Measurements from ENCODE around the gene KAT6B.

Gene KAT6B

DNA sequence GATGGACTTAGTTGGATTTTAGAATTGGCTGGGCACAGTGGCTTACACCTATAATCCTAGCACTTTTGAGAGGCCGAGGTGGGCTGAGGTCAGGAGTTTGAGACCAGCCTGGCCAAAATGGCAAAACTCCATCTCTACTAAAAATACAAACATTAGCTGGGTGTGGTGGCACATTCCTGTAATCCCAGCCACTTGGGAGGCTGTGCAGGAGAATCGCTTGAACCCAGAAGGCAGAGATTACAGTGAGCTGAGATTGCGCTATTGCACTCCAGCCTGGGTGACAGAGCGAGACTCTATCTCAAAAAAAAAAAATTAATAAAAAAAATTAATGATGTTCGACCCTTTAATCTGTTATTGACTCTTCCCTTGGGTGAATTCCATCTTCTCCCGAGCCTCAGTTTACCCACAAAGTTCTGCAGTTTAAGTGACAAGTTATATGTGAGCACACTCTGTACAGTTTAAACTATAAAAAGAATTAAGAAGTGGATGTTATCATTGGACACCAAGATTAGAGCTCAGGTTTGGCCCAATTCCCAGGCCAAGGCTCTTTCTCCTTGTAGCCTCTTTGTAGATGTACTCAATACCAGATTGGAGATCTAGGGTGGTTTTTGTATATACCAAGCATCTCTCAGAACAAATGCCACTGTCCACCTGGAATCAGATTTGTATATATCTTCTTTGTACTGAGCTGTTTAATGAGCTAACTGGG is 15.0 kb downstream of the KAT6B start:
- TF ChIP-seq FOXP2 (optimal IDR thresholded peaks at IDR 0.05; ENCODE audit: borderline replicate concordance, extremely low read depth, extremely low read length, insufficient read depth) (no peak), SIN3A (IDR thresholded peaks at IDR 0.05; ENCODE audit: borderline replicate concordance, insufficient read depth, low read length) (no peak)
- TF ChIP-seq, protein P1, sequence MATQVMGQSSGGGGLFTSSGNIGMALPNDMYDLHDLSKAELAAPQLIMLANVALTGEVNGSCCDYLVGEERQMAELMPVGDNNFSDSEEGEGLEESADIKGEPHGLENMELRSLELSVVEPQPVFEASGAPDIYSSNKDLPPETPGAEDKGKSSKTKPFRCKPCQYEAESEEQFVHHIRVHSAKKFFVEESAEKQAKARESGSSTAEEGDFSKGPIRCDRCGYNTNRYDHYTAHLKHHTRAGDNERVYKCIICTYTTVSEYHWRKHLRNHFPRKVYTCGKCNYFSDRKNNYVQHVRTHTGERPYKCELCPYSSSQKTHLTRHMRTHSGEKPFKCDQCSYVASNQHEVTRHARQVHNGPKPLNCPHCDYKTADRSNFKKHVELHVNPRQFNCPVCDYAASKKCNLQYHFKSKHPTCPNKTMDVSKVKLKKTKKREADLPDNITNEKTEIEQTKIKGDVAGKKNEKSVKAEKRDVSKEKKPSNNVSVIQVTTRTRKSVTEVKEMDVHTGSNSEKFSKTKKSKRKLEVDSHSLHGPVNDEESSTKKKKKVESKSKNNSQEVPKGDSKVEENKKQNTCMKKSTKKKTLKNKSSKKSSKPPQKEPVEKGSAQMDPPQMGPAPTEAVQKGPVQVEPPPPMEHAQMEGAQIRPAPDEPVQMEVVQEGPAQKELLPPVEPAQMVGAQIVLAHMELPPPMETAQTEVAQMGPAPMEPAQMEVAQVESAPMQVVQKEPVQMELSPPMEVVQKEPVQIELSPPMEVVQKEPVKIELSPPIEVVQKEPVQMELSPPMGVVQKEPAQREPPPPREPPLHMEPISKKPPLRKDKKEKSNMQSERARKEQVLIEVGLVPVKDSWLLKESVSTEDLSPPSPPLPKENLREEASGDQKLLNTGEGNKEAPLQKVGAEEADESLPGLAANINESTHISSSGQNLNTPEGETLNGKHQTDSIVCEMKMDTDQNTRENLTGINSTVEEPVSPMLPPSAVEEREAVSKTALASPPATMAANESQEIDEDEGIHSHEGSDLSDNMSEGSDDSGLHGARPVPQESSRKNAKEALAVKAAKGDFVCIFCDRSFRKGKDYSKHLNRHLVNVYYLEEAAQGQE (IDR thresholded peaks at IDR 0.05; ENCODE audit: insufficient read depth in 1 of 2, low read depth in 2 of 2, low read length in 2 of 2), result no peak

DNA sequence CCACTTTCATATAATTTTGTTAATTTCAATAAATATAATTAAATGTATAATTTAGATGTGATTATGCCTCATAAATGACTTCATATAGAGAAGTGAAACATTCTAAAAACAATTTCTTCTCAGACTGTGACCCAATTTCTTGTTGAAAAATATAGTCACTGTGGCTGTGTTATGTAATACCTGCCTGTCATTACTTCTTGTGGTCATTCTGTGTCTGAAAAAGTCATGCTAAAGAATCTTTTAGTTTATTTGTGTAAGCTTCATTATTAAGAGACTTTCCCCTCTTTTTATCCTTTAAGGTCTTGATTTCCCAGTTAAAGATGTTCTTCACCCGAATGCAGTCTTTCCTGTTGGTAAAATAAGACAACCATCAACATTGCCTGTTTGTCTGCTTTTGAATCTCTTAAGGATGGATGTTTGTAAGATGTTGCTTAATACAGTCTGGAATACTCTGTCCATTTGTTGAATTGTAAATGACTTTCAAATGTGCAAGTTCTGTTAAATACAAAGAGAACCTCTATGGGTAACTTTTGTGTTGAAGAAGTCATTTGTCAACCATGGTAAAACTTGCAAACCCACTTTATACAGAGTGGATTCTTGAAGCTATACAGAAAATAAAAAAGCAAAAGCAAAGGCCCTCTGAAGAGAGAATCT is 16.0 kb downstream of the KAT6B start:
- TF ChIP-seq, protein P1 (IDR thresholded peaks at IDR 0.05; ENCODE audit: insufficient read depth in 1 of 2, low read depth in 2 of 2, low read length in 2 of 2), result no peak
- TF ChIP-seq SIN3A (IDR thresholded peaks at IDR 0.05; ENCODE audit: borderline replicate concordance, insufficient read depth, low read length) (no peak), FOXP2 (optimal IDR thresholded peaks at IDR 0.05; ENCODE audit: borderline replicate concordance, extremely low read depth, extremely low read length, insufficient read depth) (no peak), TAF1 (IDR thresholded peaks at IDR 0.05; ENCODE audit: borderline replicate concordance, insufficient read depth, low read length) (no peak), POLR2AphosphoS5 (IDR thresholded peaks at IDR 0.05; ENCODE audit: low read depth, low read length) (no peak)

DNA sequence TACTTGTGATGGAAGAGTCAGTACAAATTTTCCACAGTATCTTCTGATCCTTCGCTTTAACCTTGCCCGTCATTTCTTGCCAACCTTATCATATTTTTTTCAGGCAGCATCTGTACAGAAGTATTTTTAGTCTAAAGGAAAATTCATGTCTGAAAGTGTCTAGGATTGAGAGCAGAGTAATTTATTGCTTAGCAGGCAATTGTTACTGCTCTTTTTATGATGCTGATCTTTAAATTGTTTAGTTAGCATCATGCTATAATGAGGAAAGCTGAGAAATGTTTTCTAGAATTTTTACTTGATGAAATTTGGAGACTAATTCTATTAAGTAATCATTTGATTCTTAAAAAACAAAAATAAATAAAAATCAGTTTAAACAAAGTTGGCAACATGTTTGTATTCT is 20.6 kb downstream of the KAT6B start:
- TF ChIP-seq FOXP2 (optimal IDR thresholded peaks at IDR 0.05; ENCODE audit: borderline replicate concordance, extremely low read depth, extremely low read length, insufficient read depth), result no peak

DNA sequence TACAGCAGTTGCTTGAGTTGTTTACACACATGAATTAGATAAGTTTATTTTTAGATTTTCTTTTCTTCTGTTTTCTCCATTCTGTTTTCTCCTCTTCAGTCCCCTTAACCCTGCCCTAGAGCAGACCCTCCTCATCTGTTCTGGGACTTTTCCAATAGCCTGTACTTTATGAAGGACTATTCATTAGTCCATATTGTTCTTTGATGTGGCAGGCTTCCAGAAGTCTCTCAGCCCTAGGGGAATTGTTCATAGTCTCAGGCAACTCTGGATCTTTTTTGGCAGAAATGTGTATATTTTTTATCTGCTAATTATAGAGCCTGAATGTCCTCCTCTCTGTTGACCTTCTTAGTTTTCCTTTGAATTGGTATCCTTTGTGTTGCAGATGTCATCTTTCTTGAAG is 25.4 kb downstream of the KAT6B start:
- TF ChIP-seq, protein P1 (IDR thresholded peaks at IDR 0.05; ENCODE audit: insufficient read depth in 1 of 2, low read depth in 2 of 2, low read length in 2 of 2), result no peak
- TF ChIP-seq FOXP2 (optimal IDR thresholded peaks at IDR 0.05; ENCODE audit: borderline replicate concordance, extremely low read depth, extremely low read length, insufficient read depth), result no peak
- TF ChIP-seq SIN3A (IDR thresholded peaks at IDR 0.05; ENCODE audit: borderline replicate concordance, insufficient read depth, low read length), result no peak
- TF ChIP-seq TAF1 (IDR thresholded peaks at IDR 0.05; ENCODE audit: borderline replicate concordance, insufficient read depth, low read length), result no peak
- TF ChIP-seq POLR2AphosphoS5 (IDR thresholded peaks at IDR 0.05; ENCODE audit: low read depth, low read length), result no peak

DNA sequence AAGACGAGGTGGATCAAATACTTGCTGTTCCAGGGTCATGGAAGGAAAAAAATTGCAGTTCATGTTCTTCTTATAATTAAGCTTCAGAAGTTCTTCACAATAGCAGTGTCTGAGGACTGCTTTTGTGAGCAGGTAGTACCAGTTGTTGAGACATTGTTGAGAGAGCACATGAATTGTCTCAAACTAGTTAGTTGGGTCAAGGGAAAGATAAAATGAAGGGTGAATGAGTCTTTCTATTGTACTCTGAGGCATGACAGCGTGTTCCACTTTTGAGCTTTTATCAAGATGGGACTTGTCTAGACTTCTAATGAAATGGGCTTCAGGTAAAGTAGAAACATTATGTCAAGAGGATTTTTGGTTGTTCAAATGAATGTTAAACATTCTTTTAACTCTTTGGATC is 26.0 kb downstream of the KAT6B start:
- TF ChIP-seq, protein P1 (IDR thresholded peaks at IDR 0.05; ENCODE audit: insufficient read depth in 1 of 2, low read depth in 2 of 2, low read length in 2 of 2), result no peak
- TF ChIP-seq POLR2AphosphoS5 (IDR thresholded peaks at IDR 0.05; ENCODE audit: low read depth, low read length), result no peak
- TF ChIP-seq TAF1 (IDR thresholded peaks at IDR 0.05; ENCODE audit: borderline replicate concordance, insufficient read depth, low read length), result no peak
- no peak for TF ChIP-seq SIN3A (IDR thresholded peaks at IDR 0.05; ENCODE audit: borderline replicate concordance, insufficient read depth, low read length)
